ENCODE data around the gene ISG15.
"Not testable (repeated sequence)": the region's sequence is repeated elsewhere in the genome, so short reads cannot be mapped to it uniquely, and the experiment has no call there.

The ISG15 gene

GRCh38 chr1:1006305-1007159, 6.8 kb upstream of the ISG15 start:
- Histone ChIP-seq H3K4me1 (peaks cover 3% of the 10 kb centered on the region), H2AFZ (no peak overlapping the region), H3K9me3 (ENCODE audit: control insufficient read depth, low read length) (no peaks in the 10 kb centered on the region), H3K9ac (no peak overlapping the region), H3K27me3 (ENCODE audit: control insufficient read depth, insufficient read depth, low read length) (no peaks in the 10 kb centered on the region), H3K4me2 (ENCODE audit: low read length) (no peak overlapping the region), H3K79me2 (no peaks in the 10 kb centered on the region), H3K36me3 (ENCODE audit: control insufficient read depth, insufficient read depth, low read length) (no peaks in the 10 kb centered on the region), H3K4me3 (ENCODE audit: low read depth, low read length) (no peak overlapping the region), H3K27ac (no peak overlapping the region)
- TF ChIP-seq CTCF (IDR thresholded peaks at IDR 0.05), result no peak

- not testable (repeated sequence) for H3K4me1 ChIP-seq; H3K4me2 ChIP-seq (ENCODE audit: low read length); H3K27ac ChIP-seq; H3K79me2 ChIP-seq; H3K9me3 ChIP-seq (ENCODE audit: control insufficient read depth, low read length); H3K9ac ChIP-seq; H3K4me3 ChIP-seq (ENCODE audit: low read depth, low read length); H3K27me3 ChIP-seq (ENCODE audit: control insufficient read depth, insufficient read depth, low read length); H3K36me3 ChIP-seq (ENCODE audit: control insufficient read depth, insufficient read depth, low read length); H2AFZ ChIP-seq
Observed at GRCh38 chr1:1010131-1010530, 3.2 kb upstream of the ISG15 start.

- TF ChIP-seq CTCF (IDR thresholded peaks at IDR 0.05), result no peak
- no peaks in the 10 kb centered on the region for H3K4me1 ChIP-seq
- H3K9me3 ChIP-seq (ENCODE audit: control insufficient read depth, low read length), result no peaks in the 10 kb centered on the region
- no peak overlapping the region for H2AFZ ChIP-seq
- H3K27me3 ChIP-seq (ENCODE audit: control insufficient read depth, insufficient read depth, low read length), result no peaks in the 10 kb centered on the region
- no peaks in the 10 kb centered on the region for H3K79me2 ChIP-seq
- no peak overlapping the region for H3K4me2 ChIP-seq (ENCODE audit: low read length)
- H3K36me3 ChIP-seq (ENCODE audit: control insufficient read depth, insufficient read depth, low read length), result no peaks in the 10 kb centered on the region
- no peak overlapping the region for H3K9ac ChIP-seq
- no peak overlapping the region for H3K4me3 ChIP-seq (ENCODE audit: low read depth, low read length)
- H3K27ac ChIP-seq, result no peak overlapping the region
Observed at GRCh38 chr1:1011396-1011949, 1.8 kb upstream of the ISG15 start.

- not testable (repeated sequence) for H3K36me3 ChIP-seq (ENCODE audit: control insufficient read depth, insufficient read depth, low read length); H3K79me2 ChIP-seq; H3K27me3 ChIP-seq (ENCODE audit: control insufficient read depth, insufficient read depth, low read length); H3K4me1 ChIP-seq; H3K9ac ChIP-seq; H3K9me3 ChIP-seq (ENCODE audit: control insufficient read depth, low read length)
- H3K27ac ChIP-seq, result peak overlapping the region; percentile 48
- peak overlapping the region; percentile 87 for H3K4me3 ChIP-seq (ENCODE audit: low read depth, low read length)
- H2AFZ ChIP-seq, result peak overlapping the region; percentile 79
- peak overlapping the region; percentile 88 for H3K4me2 ChIP-seq (ENCODE audit: low read length)
Observed at GRCh38 chr1:1012736-1013104, 577 bp upstream of the ISG15 start.

GRCh38 chr1:1013922-1014648, 788 bp downstream of the ISG15 start:
- H3K27ac ChIP-seq, result no peak overlapping the region
- no peaks in the 10 kb centered on the region for H3K4me1 ChIP-seq
- H3K4me3 ChIP-seq (ENCODE audit: low read depth, low read length), result peak overlapping the region; percentile 87
- H3K4me2 ChIP-seq (ENCODE audit: low read length), result peak overlapping the region; percentile 88
- no peaks in the 10 kb centered on the region for H3K36me3 ChIP-seq (ENCODE audit: control insufficient read depth, insufficient read depth, low read length)
- H2AFZ ChIP-seq, result peak overlapping the region; percentile 79
- no peaks in the 10 kb centered on the region for H3K27me3 ChIP-seq (ENCODE audit: control insufficient read depth, insufficient read depth, low read length)
- H3K79me2 ChIP-seq, result no peaks in the 10 kb centered on the region
- no peak overlapping the region for H3K9ac ChIP-seq
- TF ChIP-seq CTCF (IDR thresholded peaks at IDR 0.05), result no peak
- no peaks in the 10 kb centered on the region for H3K9me3 ChIP-seq (ENCODE audit: control insufficient read depth, low read length)

Measured in parathyroid adenoma (tissue), 2 donors.